CD14-positive monocyte (primary cell): ENCODE results near the gene DET1. TPM values are rescaled to one million over a fixed set of nuclear protein-coding genes. Genes with fewer than 3 reads are reported as not detected.
"Not testable (repeated sequence)": the region's sequence is repeated elsewhere in the genome, so short reads cannot be mapped to it uniquely, and the experiment has no call there.

ENCODE experiments used
- DNase-seq, 3 donors: peaks; one replicate each; pipeline ENCODE4 v3.0.0-alpha.2; 2011 to 2022
- H2AFZ ChIP-seq: 2 replicates; pipeline ENCODE4 v1.6.0; 2012; ENCODE audit warnings: mild to moderate bottlenecking, low read depth, low read length, inconsistent platforms; ENCODE audit not compliant: insufficient read depth, poor library complexity, severe bottlenecking
- H3K27ac ChIP-seq, 2 donors: 1 replicate in 1 of 2; 2 replicates in 1 of 2; pipeline ENCODE4 v1.5.1; 2012 to 2013; ENCODE audit warnings: low read length in 2 of 2, control low read depth in 1 of 2, inconsistent platforms in 1 of 2, low read depth in 1 of 2, mild to moderate bottlenecking in 1 of 2
- H3K27me3 ChIP-seq, 2 donors: one replicate each; pipeline versions ENCODE4 v1.6.0 to v1.6.1; 2011 to 2013; ENCODE audit warnings: low read length in 2 of 2; ENCODE audit not compliant: control insufficient read depth in 2 of 2, insufficient read depth in 2 of 2
- H3K36me3 ChIP-seq, 2 donors: replicated peaks in 1 of 2; 1 replicate in 1 of 2; 2 replicates in 1 of 2; pipeline versions ENCODE4 v1.5.1 to v1.6.1; 2012 to 2013; ENCODE audit warnings: low read length in 2 of 2, control low read depth in 1 of 2, inconsistent platforms in 1 of 2, mild to moderate bottlenecking in 1 of 2; ENCODE audit not compliant: insufficient read depth in 2 of 2, control insufficient read depth in 1 of 2
- H3K4me1 ChIP-seq, 2 donors: 1 replicate in 1 of 2; 2 replicates in 1 of 2; pipeline versions ENCODE4 v1.5.1 to v1.6.1; 2012 to 2013; ENCODE audit warnings: low read length in 2 of 2, control low read depth in 1 of 2, inconsistent platforms in 1 of 2, mild to moderate bottlenecking in 1 of 2, moderate library complexity in 1 of 2; ENCODE audit not compliant: insufficient read depth in 2 of 2, control insufficient read depth in 1 of 2
- H3K4me2 ChIP-seq: replicated peaks from 2 replicates; pipeline ENCODE3; 2012; ENCODE audit warnings: low read length, moderate library complexity, mild to moderate bottlenecking; ENCODE audit not compliant: poor library complexity, severe bottlenecking; ENCODE audit errors: extremely low read depth
- H3K4me3 ChIP-seq, 3 experiments: fragments of 200-600 bp in 1 of 3; sonication (generic) in 1 of 3; replicated peaks in 1 of 3; 1 replicate in 2 of 3; 2 replicates in 1 of 3; pipeline ENCODE4 v1.5.1; 2011 to 2013; ENCODE audit warnings: low read length in 3 of 3, mild to moderate bottlenecking in 3 of 3, control low read depth in 2 of 3, low read depth in 2 of 3, inconsistent platforms in 1 of 3, moderate library complexity in 1 of 3
- H3K79me2 ChIP-seq: 2 replicates; pipeline ENCODE4 v1.6.0; 2012; ENCODE audit warnings: mild to moderate bottlenecking, control low read depth, inconsistent platforms, low read length, moderate library complexity; ENCODE audit not compliant: insufficient read depth
- H3K9ac ChIP-seq: 2 replicates; pipeline ENCODE4 v1.6.0; 2017; ENCODE audit warnings: low read length, mild to moderate bottlenecking; ENCODE audit not compliant: insufficient read depth, poor library complexity, severe bottlenecking
- H3K9me3 ChIP-seq, 2 donors: replicated peaks in 1 of 2; 1 replicate in 1 of 2; 2 replicates in 1 of 2; pipeline versions ENCODE4 v1.5.1 to v1.6.1; 2012 to 2013; ENCODE audit warnings: low read length in 2 of 2, control low read depth in 1 of 2; ENCODE audit not compliant: control insufficient read depth in 1 of 2, insufficient read depth in 1 of 2
- H4K20me1 ChIP-seq: 2 replicates; pipeline ENCODE4 v1.6.0; 2012; ENCODE audit warnings: mild to moderate bottlenecking, low read length, control low read depth, moderate library complexity; ENCODE audit not compliant: insufficient read depth
- H3K27ac Mint-ChIP-seq, 7 donors: one replicate each; pipeline ENCODE4 v1.8.0; 2020; ENCODE audit warnings: mild to moderate bottlenecking in 7 of 7, mixed read lengths in 7 of 7, moderate library complexity in 6 of 7, inconsistent platforms in 2 of 7
- H3K27me3 Mint-ChIP-seq, 3 donors: one replicate each; pipeline ENCODE4 v1.8.0; 2021 to 2022; ENCODE audit warnings: low read depth in 3 of 3, mild to moderate bottlenecking in 3 of 3, mixed read lengths in 3 of 3, moderate library complexity in 3 of 3, inconsistent platforms in 1 of 3
- H3K36me3 Mint-ChIP-seq, 2 donors: one replicate each; pipeline ENCODE4 v1.8.0; 2020; ENCODE audit warnings: mixed read lengths in 2 of 2, inconsistent platforms in 1 of 2, mild to moderate bottlenecking in 1 of 2
- H3K4me1 Mint-ChIP-seq: one replicate; pipeline ENCODE4 v1.8.0; 2020; ENCODE audit warnings: mild to moderate bottlenecking, mixed read lengths
- H3K4me3 Mint-ChIP-seq, 2 donors: one replicate each; pipeline ENCODE4 v1.8.0; 2020; ENCODE audit warnings: mild to moderate bottlenecking in 2 of 2, mixed read lengths in 2 of 2, moderate library complexity in 1 of 2
- H3K9me3 Mint-ChIP-seq, 7 donors: one replicate each; pipeline ENCODE4 v1.8.0; 2020 to 2022; ENCODE audit warnings: mixed read lengths in 7 of 7, mild to moderate bottlenecking in 6 of 7, moderate library complexity in 6 of 7, inconsistent platforms in 2 of 7
- CTCF ChIP-seq: fragments of 200-600 bp; IDR thresholded peaks from one replicate; pipeline ENCODE4 v1.8.0; 2022; ENCODE audit warnings: antibody characterized with exemption, mild to moderate bottlenecking
- WGBS: methylation state at CpG from one replicate; pipeline ENCODE4 v1.1.5; 2013; ENCODE audit warnings: missing lambda C conversion rate; ENCODE audit not compliant: insufficient coverage; 5-methylcytosine and 5-hydroxymethylcytosine counted together
- intact Hi-C, 2 donors: fragments of 100-400 bp; cut with micrococcal nuclease; formaldehyde crosslinking; loops; one replicate each; pipeline versions ENCODE4 v1.15.0 to v1.15.1; 2023
- polyA plus RNA-seq, 3 donors: library from polyadenylated mRNA; depleted of rRNA in 1 of 3; unstranded in 2 of 3; stranded (reverse) in 1 of 3; fragments of 300-500 nt in 2 of 3; fragments of >200 nt in 1 of 3; fragmentation: Illumina TruSeq in 2 of 3; gene quantifications; 1 replicate in 2 of 3; 2 replicates in 1 of 3; pipeline ENCODE4 v1.2.3, GENCODE V29; 2012 to 2021

Gene DET1
- polyA plus RNA-seq, 3 donors: 0.88 to 3.4 (median 1.8) TPM

GRCh38 chr15:88525418-88525817 lies 21.1 kb downstream of the DET1 start:
- Mint-ChIP-seq H3K9me3 (peaks cover 0 to 5% (median 2%) of the 10 kb centered on the region in 7 donors), H3K36me3 (peaks cover 46 to 68% of the 10 kb centered on the region in 2 donors), H3K27ac (no peak overlapping the region), H3K27me3 (no peaks in the 10 kb centered on the region), H3K4me3 (no peak overlapping the region), H3K4me1 (no peaks in the 10 kb centered on the region)
- intact Hi-C loops: no loop called here
- no peaks in the 10 kb centered on the region for H3K27me3 ChIP-seq
- H3K4me1 ChIP-seq: no peaks in the 10 kb centered on the region
- H3K9me3 ChIP-seq: peaks cover 0 to 3% of the 10 kb centered on the region in 2 donors
- H3K79me2 ChIP-seq: no peaks in the 10 kb centered on the region
- peaks cover 37 to 56% of the 10 kb centered on the region in 2 donors for H3K36me3 ChIP-seq
- H4K20me1 ChIP-seq: no peaks in the 10 kb centered on the region
- no peak overlapping the region for H3K4me3 ChIP-seq
- TF ChIP-seq CTCF: no peak
- H3K9ac ChIP-seq: no peak overlapping the region
- no peak overlapping the region for H2AFZ ChIP-seq
- no peak for DNase-seq
- no peak overlapping the region for H3K4me2 ChIP-seq
- H3K27ac ChIP-seq: no peak overlapping the region

- H3K36me3 Mint-ChIP-seq: peaks cover 39 to 58% of the 10 kb centered on the region in 2 donors
- H3K9me3 Mint-ChIP-seq, H3K9ac ChIP-seq, H3K9me3 ChIP-seq, H2AFZ ChIP-seq, intact Hi-C loops, H3K4me3 ChIP-seq, H3K4me1 Mint-ChIP-seq, H3K4me1 ChIP-seq, H3K27ac Mint-ChIP-seq, DNase-seq, H4K20me1 ChIP-seq, H3K27me3 Mint-ChIP-seq, H3K27ac ChIP-seq, H3K4me3 Mint-ChIP-seq, H3K27me3 ChIP-seq, H3K79me2 ChIP-seq, H3K4me2 ChIP-seq: not testable (repeated sequence)
- H3K36me3 ChIP-seq: peaks cover 27 to 43% of the 10 kb centered on the region in 2 donors
- WGBS: over 99% methylated on average over 21 of the region's 23 CpGs
These were observed 22.4 kb downstream of the DET1 start for GRCh38 chr15:88524094-88524493.
